NOMO-1 (cell line): Measurements from ENCODE around the gene TNFRSF14.

ENCODE experiments used
- DNase-seq, 2 experiments: peaks; one replicate each; lab custom pipeline; 2025; ENCODE audit not compliant: unreplicated experiment in 2 of 2; lab: John Stamatoyannopoulos, UW

The TNFRSF14 gene

DNA sequence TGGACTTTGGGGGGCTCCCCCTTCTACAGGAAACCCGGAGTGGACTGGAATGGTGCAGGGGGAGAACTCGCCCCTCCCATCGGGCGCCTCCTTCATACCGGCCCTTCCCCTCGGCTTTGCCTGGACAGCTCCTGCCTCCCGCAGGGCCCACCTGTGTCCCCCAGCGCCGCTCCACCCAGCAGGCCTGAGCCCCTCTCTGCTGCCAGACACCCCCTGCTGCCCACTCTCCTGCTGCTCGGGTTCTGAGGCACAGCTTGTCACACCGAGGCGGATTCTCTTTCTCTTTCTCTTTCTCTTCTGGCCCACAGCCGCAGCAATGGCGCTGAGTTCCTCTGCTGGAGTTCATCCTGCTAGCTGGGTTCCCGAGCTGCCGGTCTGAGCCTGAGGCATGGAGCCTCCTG, at the start of gene TNFRSF14:
TSS of gene TNFRSF14 (plus strand) at position 95 of the 401 bp plus-strand sequence. CDS start at position 389, 294 bp downstream.
- peak; percentile 53 to 55 for DNase-seq

DNA sequence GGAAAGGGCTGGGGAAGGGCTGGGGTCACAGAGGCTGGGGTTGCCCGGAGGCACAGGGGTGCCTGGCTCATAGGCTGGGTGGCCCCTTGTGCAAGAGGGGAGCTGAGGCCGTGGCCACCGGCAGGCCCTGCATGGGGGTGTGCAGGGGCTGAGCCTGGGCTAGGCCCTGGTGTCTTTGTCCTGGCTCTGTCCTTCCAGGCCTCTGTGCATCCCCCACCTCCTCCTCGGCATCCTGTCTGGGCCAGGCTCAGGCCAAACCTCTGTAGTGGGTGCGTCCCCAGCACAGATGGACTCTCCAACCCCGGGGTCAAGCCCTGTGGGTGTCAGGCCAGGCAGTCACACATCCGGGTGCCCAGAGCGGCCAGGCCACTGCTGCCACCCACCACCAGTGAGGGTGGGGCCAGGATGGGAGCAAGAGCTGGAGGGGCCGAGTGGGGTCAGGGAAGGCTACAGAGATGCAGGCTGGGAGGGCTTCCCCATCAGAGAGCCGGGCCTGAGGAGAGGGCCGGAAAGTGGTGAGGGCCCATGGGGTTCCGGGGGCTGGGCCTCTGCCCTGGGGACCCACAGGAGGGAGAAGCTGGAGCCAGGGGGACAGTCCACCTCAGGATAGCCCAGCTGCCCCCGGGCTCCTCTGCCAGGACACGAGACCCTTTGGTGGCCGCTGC, 49.1 kb upstream of the TNFRSF14 start:
- no peak for DNase-seq

DNA sequence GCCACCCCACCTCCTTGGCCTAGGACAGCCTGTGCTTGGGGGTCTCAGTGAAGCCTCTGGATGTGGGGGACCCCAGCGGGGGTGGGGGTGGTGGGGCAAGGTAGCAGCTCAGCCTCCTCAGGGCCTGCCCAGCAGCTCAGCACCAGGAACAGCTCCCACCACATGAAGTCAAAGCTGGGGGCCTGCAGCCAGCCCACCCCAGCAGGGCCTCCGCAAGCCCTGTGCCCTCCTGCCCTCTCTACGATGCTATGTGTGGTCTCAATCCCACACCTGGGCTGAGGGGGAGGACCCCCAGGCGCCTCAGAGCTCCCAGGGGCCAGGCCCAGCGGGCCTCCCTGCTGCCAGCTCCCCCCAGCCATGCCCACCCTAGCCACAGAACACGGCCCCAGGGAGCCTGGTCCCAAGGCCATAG, 48.4 kb upstream of the TNFRSF14 start:
- no peak for DNase-seq

DNA sequence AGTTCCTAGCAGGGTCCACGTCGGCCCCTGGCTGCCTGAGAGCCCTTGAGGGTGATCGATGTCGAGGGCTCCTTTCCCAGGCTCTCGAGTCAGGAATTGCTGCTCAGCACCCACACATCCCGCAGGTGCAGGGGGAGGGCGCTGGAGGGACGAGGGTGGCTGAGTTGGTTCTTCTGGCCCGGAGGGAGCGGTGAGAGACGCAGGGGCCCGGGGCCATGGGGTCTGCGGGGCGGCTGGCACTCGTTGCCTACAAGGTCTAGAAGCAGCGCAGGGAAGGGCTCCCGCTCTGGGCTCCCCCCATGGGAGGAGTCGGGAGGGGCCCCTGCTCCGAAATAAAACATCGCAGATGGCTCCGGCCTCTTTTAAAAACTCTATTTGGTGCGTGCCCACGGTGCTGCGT, 48.0 kb upstream of the TNFRSF14 start:
- DNase-seq: no peak

DNA sequence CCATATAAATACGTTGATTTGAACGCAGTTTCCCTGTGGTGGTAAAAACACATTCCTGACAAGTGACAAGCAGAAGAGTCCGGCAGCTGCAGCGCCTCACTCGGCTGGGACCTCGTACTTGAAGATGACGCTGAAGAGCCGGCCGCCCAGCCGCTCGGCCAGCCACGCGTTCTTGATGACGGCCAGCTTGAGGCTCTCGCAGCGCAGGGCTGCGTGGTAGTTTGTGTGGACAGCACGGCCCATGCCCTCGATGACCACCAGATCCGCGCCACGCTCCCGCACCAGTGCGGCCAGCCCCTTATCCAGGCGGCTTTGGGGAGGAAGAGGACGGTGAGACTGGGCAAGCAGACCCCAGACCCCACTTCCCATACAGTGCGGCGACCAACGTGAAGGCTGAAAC, 47.4 kb upstream of the TNFRSF14 start:
- DNase-seq: no peak

DNA sequence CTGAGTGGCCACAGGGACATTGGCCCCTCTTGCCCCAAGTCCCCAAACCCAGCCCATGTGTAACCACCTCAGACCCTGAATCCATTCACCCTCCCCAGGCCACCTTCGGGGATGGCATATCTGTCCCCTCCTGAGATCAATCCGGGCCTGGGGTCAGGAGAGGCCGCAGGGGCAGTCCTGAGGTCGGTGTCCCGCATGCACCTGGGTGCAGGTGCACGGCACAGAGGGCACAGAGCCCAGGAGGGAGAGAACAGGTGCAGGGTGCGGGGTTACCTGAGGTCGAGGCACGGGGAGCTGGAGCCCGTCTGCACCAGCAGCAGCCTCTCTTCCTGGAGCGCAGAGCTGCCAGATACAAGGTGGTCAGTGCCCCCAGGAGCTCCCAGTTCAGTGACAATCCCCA, 46.6 kb upstream of the TNFRSF14 start:
- DNase-seq: no peak

DNA sequence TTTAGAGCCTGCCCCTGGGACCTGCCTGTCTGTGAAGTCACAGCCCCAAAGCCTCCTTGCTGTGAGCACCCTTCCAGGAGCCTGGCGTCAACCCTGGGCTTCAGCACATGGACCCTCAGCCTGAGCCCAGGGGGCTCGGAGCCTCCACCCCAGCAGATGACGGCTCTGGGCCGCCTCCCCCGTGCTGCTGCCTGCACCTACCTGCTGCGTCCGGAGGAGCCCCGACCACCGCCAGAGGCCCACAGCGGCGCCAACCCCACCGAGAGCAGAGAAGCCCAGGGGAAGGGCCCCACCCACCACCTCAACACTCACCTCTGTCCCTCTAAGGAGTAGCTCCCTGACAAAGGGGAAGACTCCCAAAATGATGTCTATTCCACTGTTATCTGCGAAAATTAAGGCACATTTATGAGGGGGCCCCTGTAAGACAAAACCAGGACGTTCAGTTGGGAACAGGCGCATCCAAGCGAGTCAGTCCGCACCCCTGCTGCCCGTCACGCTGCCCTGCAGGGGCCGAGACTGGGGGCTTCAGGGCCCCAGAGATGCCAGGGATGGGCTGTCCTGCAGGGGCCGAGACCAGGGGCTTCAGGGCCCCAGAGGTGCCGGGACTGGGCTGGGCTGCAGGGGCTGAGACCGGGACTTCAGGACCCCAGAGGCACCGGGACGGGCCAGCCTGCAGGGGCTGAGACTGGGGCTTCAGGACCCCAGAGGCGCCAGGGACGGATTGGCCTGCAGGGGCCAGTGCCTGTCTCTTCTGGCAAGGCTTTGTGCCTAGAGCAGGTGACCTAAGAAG, 45.6 kb upstream of the TNFRSF14 start:
- no peak for DNase-seq

DNA sequence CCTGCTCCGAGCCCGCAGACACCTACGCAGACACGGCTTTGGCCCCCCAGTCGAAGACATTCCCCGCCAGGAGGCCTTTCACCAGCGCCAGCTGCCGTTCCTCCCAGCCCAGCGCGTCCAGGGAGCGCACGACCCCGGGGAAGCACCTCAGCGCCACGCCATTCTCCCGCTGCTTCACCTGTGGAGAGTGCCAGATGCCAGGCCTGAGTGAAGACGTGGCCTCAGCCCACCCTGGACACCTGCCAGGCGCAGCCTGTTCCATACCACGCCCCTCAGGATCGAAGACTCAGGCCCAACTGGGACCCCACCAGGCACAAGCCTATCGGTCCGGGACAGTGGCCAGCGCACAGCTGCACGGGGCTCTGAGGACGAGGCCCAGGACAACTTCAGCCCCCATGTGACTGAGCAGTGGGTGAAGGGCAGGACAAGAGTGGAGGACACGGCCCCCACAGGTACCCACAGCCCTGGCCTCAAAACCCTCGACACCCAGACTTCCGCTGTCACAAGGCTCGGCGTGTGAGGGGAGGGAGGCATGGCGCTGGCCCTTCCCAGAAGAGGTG, 43.2 kb upstream of the TNFRSF14 start:
- no peak for DNase-seq

DNA sequence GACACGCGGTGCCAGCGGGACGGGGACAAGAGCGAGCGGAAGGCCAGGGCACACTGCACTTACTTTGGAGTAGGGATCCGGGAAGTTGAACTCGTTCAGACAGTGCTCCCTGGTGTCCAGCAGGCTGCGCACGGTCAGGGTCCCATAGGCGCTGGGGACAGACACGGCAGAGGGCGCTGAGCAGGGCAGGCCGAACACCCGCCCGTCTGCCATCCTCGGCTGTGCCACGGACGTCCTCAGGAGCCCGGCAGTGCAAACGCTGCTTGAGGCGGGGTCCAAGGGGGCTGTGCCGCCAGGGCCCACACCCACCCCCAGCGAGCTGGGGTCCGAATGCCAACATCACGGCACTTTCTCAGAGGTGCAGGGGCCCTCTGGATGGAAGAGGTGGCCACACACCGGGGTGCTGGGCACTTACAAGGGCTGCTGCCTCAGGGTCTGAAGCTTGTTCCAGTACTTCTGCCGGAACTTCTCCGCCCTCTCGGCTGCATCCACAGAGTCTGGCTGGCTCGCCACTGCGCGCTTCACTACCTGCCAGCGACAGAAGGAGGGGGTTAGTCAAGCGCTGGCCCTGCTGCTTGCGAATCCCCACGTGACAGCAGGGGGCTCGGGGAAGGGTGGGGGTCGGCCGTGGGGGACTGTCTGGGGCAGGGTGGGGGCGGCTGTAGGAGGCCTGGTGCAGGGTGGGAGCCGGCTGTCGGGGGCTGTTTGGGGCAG, 42.1 kb upstream of the TNFRSF14 start:
- no peak for DNase-seq

DNA sequence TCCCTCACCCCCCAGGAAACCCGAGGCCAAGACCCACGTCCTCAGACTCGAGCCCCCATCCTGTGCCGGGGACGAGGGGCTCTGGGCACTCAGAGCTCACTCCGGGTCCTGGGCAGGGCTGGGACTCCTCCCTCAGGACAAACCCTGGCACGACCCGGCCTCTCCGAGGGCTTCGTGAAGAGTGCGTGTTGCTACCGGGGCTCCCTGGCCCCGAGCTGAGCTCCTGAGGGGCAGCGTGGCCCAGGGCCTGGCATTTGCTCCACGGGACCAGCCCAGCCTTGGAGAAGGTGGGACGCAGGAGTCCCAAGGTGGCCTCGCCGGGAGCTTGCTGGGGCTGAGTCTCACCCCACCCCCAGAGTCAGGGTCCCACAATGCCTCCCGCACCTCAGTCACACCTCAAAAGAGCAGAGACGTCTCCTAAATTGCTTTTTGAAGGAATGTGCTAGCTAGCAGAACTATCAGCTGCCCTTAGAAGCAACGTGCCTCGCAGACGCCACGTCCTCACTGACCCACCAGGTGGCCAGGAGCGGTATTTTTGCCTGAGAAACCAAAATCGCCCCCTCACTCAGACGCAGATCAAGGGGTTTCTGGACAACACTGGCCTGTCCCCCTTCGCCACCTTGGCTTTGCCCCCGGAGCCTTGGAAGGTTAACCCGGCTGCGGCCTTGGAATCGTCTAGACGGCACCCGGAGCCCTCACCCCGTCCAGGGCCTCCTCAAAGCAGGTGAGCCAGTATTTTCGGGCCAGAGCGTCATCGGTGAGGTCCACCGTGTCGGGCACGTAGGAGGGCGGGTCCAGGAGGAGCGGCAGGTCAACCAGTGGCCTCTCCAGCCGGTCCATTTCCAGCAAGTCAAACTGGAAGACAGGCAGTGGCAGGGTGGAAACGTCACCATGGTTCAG, 41.1 kb upstream of the TNFRSF14 start:
- DNase-seq: no peak

DNA sequence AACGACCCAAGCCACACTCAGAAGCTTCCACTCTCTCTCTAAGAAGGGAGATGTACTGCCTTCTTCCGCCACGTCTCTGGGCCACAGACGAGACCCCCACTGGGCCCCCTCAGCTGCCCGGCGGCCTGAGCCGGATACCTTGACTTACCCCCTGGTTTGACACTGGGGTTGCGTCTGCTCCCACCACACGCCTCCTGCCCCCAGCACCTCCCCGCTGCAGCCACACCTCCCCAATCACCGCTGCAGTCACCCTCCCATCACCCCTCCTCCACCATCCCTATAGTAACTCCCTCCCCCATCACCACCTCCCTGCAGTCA, 40.4 kb upstream of the TNFRSF14 start:
- no peak for DNase-seq

DNA sequence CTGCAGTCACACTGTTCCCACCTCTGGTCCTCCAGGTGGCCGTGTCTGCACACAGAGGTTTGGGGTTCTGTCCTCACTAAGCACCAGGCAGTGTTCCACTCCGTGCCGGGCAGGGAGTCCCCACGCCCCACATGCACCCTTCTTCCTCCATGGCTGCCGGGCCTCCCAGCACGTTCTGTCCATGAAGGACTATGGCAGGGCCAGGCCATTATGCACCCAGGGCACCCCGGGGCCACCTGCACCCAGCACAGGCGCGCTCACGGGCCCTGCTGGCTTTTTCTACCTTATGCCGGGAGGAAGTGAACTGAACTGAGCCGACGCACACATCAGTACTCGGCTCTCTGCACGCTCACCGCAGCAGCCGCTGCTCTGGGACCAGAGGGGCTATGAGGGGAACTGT, 40.0 kb upstream of the TNFRSF14 start:
- DNase-seq: no peak

DNA sequence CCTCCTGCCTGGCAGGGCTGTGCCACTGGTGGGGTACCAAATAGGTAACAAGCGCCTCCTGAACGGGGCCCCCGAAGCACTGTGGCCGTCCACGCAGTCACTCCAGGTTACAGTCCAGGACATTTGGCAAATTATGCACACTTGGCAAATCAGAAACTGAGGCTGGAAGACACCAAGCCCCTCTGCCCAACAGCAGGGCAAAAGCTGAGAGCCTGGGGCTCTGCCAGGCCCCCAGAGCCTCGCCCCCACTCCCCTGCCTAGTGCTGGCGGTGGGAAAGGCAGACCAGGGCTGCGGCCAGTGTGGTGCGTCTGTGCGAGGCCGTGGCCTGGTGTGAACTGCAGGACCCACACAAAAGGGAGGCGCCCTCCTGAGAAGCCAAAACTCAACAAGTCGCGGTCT, 39.2 kb upstream of the TNFRSF14 start:
- no peak for DNase-seq

DNA sequence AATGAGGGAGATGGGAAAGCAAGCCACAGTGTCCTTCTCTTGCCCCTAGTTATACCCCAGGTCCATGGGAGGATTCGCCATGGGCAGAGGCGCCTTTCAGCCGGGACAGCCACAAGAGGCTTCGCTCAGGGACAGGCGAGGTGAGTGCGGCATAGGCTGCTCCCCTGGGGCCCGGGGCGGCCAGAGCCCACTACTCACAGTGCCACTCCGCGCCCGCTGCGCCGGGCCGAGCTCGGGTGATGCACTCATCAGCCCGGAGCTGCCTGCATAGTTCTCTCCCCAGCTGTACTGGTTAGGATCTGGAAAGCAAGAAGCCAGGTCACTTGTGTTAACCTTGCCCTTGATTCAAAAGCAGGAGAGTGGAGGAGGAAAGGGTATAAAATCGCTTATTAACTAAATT, 38.2 kb upstream of the TNFRSF14 start:
- DNase-seq: no peak

DNA sequence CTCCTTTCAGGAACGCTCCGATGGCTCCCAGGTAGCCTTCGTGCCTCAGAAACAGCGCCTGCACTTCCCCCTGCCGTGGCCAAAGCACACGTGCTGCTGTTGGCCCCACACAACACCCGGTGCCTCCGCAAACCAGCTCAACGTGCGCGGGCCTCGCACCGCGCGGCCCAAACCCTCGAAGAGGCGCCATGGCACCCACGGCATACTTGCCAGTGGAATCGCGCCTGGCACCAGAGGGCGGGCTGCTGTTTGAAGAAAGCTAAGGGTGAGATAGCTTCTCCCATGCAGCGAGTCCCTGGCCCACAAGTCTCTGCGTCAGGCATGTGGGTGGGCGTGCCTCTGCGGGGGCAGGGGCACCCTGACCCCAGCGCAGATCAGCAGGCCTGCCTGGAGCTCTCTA, 37.6 kb upstream of the TNFRSF14 start:
- DNase-seq: no peak

DNA sequence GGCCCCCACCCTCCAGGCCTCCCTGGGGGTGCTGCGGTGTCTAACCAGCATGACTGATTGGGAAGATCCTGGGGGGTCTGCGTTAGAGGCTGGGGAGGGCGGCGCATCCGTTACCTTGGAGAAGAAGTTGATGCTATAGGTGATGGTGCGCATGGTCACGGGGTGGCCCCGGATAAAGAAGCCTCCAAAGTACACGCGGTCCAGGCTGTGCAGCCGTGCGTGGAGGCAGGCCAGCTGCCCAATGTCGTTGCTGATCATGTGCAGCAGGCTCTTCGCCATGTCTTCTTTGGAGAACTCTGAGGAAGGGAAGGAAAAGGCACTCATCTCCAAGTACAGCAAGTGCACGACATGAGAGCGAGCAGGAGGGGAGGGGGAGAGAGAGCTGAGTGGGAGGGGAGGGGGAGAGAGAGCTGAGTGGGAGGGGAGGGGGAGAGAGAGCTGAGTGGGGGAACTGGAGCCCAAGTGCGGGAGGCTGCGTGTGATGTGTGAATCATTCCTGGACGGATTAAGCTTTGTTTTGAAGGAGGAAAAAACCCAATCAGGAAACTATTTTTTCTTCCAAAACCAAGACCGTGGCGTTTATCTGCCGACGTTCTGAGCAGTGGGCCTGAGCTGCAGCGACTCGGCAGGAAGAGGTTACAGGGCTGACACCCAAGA, 37.0 kb upstream of the TNFRSF14 start:
- DNase-seq: no peak

DNA sequence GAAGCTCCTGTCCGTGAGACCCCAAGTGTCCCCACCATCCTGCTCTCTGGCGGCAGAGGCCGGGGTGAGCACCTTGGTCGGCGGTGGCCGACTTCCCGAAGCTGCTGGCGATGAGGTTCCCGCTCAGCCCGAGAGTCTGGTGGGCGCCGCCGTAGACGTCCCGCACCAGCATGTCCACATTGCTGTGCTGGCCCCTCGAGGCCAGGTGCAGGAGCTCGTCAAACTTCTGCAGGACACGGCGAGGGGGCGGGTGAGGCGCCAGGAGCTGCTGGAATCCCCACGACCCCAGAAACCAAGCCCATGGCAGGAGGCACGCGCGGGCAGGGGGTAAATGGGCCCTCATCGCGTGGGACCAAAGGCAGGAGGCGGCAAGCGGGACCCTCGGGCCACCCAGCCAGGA, 36.4 kb upstream of the TNFRSF14 start:
- DNase-seq: no peak

DNA sequence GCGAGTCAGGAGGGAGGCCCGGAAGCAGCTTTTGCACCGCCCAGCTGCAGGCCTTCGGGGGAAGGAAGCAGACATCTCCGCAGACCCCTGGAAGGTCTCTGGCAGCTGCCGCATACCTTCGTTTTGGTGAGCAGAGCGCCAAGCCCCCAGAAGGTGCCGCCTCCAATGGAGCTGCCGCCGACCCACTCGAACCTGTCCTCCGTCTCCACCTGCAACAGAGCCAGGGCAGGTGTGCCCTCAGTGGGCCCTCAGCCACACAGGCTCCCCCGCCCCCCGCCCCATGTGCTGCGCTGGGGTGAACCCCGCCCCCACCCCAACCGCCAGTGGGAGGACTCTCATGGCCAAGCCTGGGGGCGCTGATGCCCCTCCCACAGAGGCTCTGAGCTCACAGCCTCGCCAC, 36.0 kb upstream of the TNFRSF14 start:
- no peak for DNase-seq

DNA sequence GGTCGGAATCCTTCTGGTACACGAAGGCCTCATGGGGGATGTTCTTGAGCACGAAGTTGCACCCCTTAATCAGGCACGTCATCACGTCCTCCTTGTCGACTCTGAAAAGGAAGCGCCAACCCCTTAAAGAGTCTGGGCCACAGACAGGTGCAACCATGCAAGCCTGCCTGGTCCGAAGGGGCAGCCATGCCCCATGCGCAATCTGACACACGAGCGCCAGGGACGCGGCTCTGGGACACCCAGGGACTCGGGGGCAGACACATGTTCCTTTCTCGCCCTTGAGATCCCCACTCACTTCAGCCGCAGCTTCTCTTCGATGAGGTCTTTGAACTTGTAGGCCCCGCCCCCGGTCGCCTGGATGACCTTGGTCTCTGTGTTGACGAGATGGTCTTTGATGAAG, 35.4 kb upstream of the TNFRSF14 start:
- DNase-seq: no peak

DNA sequence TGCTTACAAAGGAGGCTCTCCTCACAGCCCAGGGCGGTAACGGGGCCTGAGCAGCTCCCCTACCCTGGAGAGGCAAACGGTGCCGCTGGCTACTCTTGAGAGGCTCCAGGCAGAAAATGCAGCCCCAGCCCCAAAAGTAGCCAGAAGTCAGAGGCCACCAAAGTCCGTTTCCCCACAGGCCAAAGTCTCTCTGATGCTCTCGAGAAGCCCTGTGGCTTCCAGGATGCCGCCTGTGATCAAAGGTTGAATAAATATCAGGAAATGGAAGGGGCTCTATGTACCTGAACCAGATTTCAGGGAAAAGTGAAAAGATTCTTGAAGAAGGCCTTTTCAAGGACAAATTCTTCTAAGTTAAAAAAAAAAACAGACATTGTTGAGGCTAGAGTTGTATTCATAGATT, 33.9 kb upstream of the TNFRSF14 start:
- no peak for DNase-seq
